Measurements from ENCODE around the gene IMPDH2. TPM values are rescaled to one million over a fixed set of nuclear protein-coding genes. Genes with fewer than 3 reads are reported as not detected.
A peak's percentile ranks its signal among the peaks of the same experiment; 100 is the strongest.

The IMPDH2 gene
- total RNA-seq, 1 donor from 2014 or later: 100 TPM

GRCh38 chr3:48991851-48992545, 37.2 kb downstream of the IMPDH2 start:
- H3K9me3 Mint-ChIP-seq (ENCODE audit: unreplicated experiment): peaks cover 3% of the 10 kb centered on the region
- no peak for DNase-seq
- TF ChIP-seq CTCF (IDR thresholded peaks at IDR 0.05; ENCODE audit: partially characterized antibody, unreplicated experiment): no peak
- peaks cover 9% of the 10 kb centered on the region for H3K27me3 Mint-ChIP-seq (ENCODE audit: unreplicated experiment)
- H3K27ac Mint-ChIP-seq (ENCODE audit: unreplicated experiment): no peak overlapping the region
- no peak overlapping the region for H3K4me3 Mint-ChIP-seq (ENCODE audit: unreplicated experiment)
- H3K4me1 Mint-ChIP-seq (ENCODE audit: low read depth, unreplicated experiment): peaks cover 8% of the 10 kb centered on the region
- H3K36me3 Mint-ChIP-seq (ENCODE audit: unreplicated experiment): no peaks in the 10 kb centered on the region

- H3K4me1 Mint-ChIP-seq (ENCODE audit: low read depth, unreplicated experiment): peaks cover 8% of the 10 kb centered on the region
- H3K9me3 Mint-ChIP-seq (ENCODE audit: unreplicated experiment): peaks cover 3% of the 10 kb centered on the region
- peak; percentile 32 for DNase-seq
- H3K27me3 Mint-ChIP-seq (ENCODE audit: unreplicated experiment): peaks cover 9% of the 10 kb centered on the region
- peak overlapping the region; percentile 87 for H3K4me3 Mint-ChIP-seq (ENCODE audit: unreplicated experiment)
- no peaks in the 10 kb centered on the region for H3K36me3 Mint-ChIP-seq (ENCODE audit: unreplicated experiment)
- H3K27ac Mint-ChIP-seq (ENCODE audit: unreplicated experiment): peak overlapping the region; percentile 55
- no peak for TF ChIP-seq CTCF (IDR thresholded peaks at IDR 0.05; ENCODE audit: partially characterized antibody, unreplicated experiment)
Observed at GRCh38 chr3:48990636-48991469, 38.3 kb downstream of the IMPDH2 start.

GRCh38 chr3:48989796-48990635, 39.2 kb downstream of the IMPDH2 start, which contains the start of gene P4HTM:
Gene P4HTM, plus strand, starts transcription at chr3:48990241. Its CDS starts 16 bp downstream, at chr3:48990257.
- peak within 1 kb of the TSS; percentile 88 for H3K4me3 Mint-ChIP-seq (ENCODE audit: unreplicated experiment)
- DNase-seq: peak; percentile 73
- peaks cover 8% of the 10 kb centered on the region for H3K4me1 Mint-ChIP-seq (ENCODE audit: low read depth, unreplicated experiment)
- H3K27ac Mint-ChIP-seq (ENCODE audit: unreplicated experiment): peak within 1 kb of the TSS; percentile 55
- H3K9me3 Mint-ChIP-seq (ENCODE audit: unreplicated experiment): peaks cover 3% of the 10 kb centered on the region
- TF ChIP-seq CTCF (IDR thresholded peaks at IDR 0.05; ENCODE audit: partially characterized antibody, unreplicated experiment): no peak
- no peaks in the 10 kb centered on the region for H3K36me3 Mint-ChIP-seq (ENCODE audit: unreplicated experiment)
- H3K27me3 Mint-ChIP-seq (ENCODE audit: unreplicated experiment): peaks cover 9% of the 10 kb centered on the region

- Mint-ChIP-seq H3K36me3 (ENCODE audit: unreplicated experiment) (no peaks in the 10 kb centered on the region), H3K27me3 (ENCODE audit: unreplicated experiment) (peaks cover 3% of the 10 kb centered on the region), H3K4me3 (ENCODE audit: unreplicated experiment) (peak overlapping the region; percentile 88), H3K9me3 (ENCODE audit: unreplicated experiment) (peaks cover 3% of the 10 kb centered on the region), H3K27ac (ENCODE audit: unreplicated experiment) (peak overlapping the region; percentile 53), H3K4me1 (ENCODE audit: low read depth, unreplicated experiment) (peaks cover 8% of the 10 kb centered on the region)
- no peak for DNase-seq
- TF ChIP-seq CTCF (IDR thresholded peaks at IDR 0.05; ENCODE audit: partially characterized antibody, unreplicated experiment): no peak
Observed at GRCh38 chr3:48989126-48989795, 39.9 kb downstream of the IMPDH2 start.

All from glutamatergic neuron (in vitro differentiated cells).